ENCODE data around the gene SNX10. TPM values are rescaled to one million over a fixed set of nuclear protein-coding genes. Genes with fewer than 3 reads are reported as not detected.

The SNX10 gene
- total RNA-seq, 1 experiment from 2014 or later: 34.1 TPM

- in situ Hi-C loops (cut with HindIII; ENCODE audit: low sequenced_read_pairs): no loop called here
- no peak for DNase-seq (ENCODE audit: low spot score)
These were observed 38.0 kb downstream of the SNX10 start for GRCh38 chr7:26329520-26330255.

- no peak for DNase-seq (ENCODE audit: low spot score)
- in situ Hi-C loops (cut with HindIII; ENCODE audit: low sequenced_read_pairs): no loop called here
These were observed 39.5 kb downstream of the SNX10 start for GRCh38 chr7:26331113-26331512.

- in situ Hi-C loops (cut with HindIII; ENCODE audit: low sequenced_read_pairs): no loop called here
- DNase-seq (ENCODE audit: low spot score): no peak
These were observed 40.1 kb downstream of the SNX10 start for GRCh38 chr7:26331789-26332188.

- in situ Hi-C loops (cut with HindIII; ENCODE audit: low sequenced_read_pairs): no loop called here
- DNase-seq (ENCODE audit: low spot score): no peak
These were observed 41.0 kb downstream of the SNX10 start for GRCh38 chr7:26332698-26333097.

- in situ Hi-C loops (cut with HindIII; ENCODE audit: low sequenced_read_pairs): no loop called here
- no peak for DNase-seq (ENCODE audit: low spot score)
These were observed 42.7 kb downstream of the SNX10 start for GRCh38 chr7:26334166-26334859.

GRCh38 chr7:26337232-26337865 lies 45.7 kb downstream of the SNX10 start:
- in situ Hi-C loops (cut with HindIII; ENCODE audit: low sequenced_read_pairs): no loop called here
- no peak for DNase-seq (ENCODE audit: low spot score)

- DNase-seq (ENCODE audit: low spot score): no peak
- in situ Hi-C loops (cut with HindIII; ENCODE audit: low sequenced_read_pairs): no loop called here
These were observed 48.9 kb downstream of the SNX10 start for GRCh38 chr7:26340476-26341018.

DNA sequence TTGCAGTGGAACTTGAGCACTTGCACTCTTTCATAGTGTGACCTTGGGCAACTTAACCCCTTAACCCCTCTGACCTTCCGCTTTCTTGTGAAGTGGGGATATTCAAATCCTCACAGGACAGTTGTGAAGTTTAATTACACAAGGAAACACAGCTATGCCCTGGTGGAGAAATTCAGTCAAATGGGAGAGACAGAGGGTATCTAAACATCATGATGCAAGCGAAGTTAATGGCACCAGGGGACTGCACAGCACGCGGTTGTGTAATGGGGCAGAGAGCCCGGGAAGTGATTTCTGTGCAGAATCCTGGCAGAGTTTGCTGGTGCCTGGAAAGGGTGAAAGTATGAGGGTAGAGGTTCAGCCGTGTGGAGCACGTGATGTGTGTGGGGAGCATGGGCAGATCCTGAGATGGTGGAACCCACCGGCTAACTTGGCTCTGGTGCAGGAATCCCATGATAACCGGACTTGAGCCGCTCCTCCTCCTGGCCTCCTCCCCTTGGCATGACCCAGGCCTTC lies 51.7 kb downstream of the SNX10 start:
- in situ Hi-C loops (cut with HindIII; ENCODE audit: low sequenced_read_pairs): no loop called here
- DNase-seq (ENCODE audit: low spot score): no peak

- no peak for DNase-seq (ENCODE audit: low spot score)
- in situ Hi-C loops (cut with HindIII; ENCODE audit: low sequenced_read_pairs): no loop called here
These were observed 52.2 kb downstream of the SNX10 start for GRCh38 chr7:26343837-26344236.

DNA sequence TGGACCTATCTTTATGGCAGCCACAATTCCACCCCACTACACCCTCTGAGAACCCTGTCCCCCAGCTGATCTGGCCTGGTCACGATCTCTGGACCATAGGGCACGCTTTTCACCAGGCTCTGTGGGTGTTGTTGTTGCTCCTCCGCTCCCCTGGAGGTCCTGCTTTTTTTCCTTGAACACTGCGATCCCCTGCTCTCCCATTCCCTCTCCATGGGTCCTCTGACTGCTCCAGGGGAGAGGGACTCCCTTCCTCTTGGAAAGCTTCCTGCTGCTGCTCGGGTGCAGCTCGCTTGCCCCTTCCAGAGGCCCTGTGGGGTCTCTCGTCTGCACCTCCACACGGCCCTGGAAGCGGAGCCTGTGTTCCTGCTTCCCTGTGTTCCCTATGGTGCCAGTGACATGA lies 53.5 kb downstream of the SNX10 start:
- DNase-seq (ENCODE audit: low spot score): no peak
- in situ Hi-C loops (cut with HindIII; ENCODE audit: low sequenced_read_pairs): no loop called here

GRCh38 chr7:26345837-26346236 lies 54.2 kb downstream of the SNX10 start:
- in situ Hi-C loops (cut with HindIII; ENCODE audit: low sequenced_read_pairs): no loop called here
- DNase-seq (ENCODE audit: low spot score): no peak

- DNase-seq (ENCODE audit: low spot score): no peak
- in situ Hi-C loops (cut with HindIII; ENCODE audit: low sequenced_read_pairs): no loop called here
These were observed 55.0 kb downstream of the SNX10 start for GRCh38 chr7:26346611-26347203.

GRCh38 chr7:26348234-26348851 lies 56.7 kb downstream of the SNX10 start:
- DNase-seq (ENCODE audit: low spot score): no peak
- in situ Hi-C loops (cut with HindIII; ENCODE audit: low sequenced_read_pairs): no loop called here

- DNase-seq (ENCODE audit: low spot score): no peak
- in situ Hi-C loops (cut with HindIII; ENCODE audit: low sequenced_read_pairs): no loop called here
These were observed 57.6 kb downstream of the SNX10 start for GRCh38 chr7:26349005-26349915.

- in situ Hi-C loops (cut with HindIII; ENCODE audit: low sequenced_read_pairs): no loop called here
- no peak for DNase-seq (ENCODE audit: low spot score)
These were observed 59.5 kb downstream of the SNX10 start for GRCh38 chr7:26351171-26351570.

- in situ Hi-C loops (cut with HindIII; ENCODE audit: low sequenced_read_pairs): no loop called here
- DNase-seq (ENCODE audit: low spot score): no peak
These were observed 64.6 kb downstream of the SNX10 start for GRCh38 chr7:26356229-26356628.

- no peak for DNase-seq (ENCODE audit: low spot score)
- in situ Hi-C loops (cut with HindIII; ENCODE audit: low sequenced_read_pairs): no loop called here
These were observed 65.5 kb downstream of the SNX10 start for GRCh38 chr7:26356929-26357798.

All from G401 (cell line).